Activated CD4-positive, alpha-beta T cell treated with anti-CD3 and anti-CD28 coated beads, Interleukin-2, amount 10 ng/mL, durations not matched to agents 7 days and 5 days (primary cell): ENCODE measurements around the gene WDR31. TPM values are rescaled to one million over a fixed set of nuclear protein-coding genes. Genes with fewer than 3 reads are reported as not detected.

ENCODE experiments used
- CTCF ChIA-PET: fragments of 350-600 bp; sonication (Branson Sonifier 250); formaldehyde crosslinking; loops from one replicate; lab custom pipeline; 2021; ENCODE audit warnings: antibody characterized with exemption; lab: Charles Lee
- POLR2A ChIA-PET: fragments of 350-600 bp; sonication (Branson Sonifier 250); formaldehyde crosslinking; loops from one replicate; lab custom pipeline; 2021; ENCODE audit warnings: antibody characterized with exemption; lab: Charles Lee
- DNase-seq: peaks from one replicate; pipeline ENCODE4 v3.0.0-alpha.2; 2020
- H3K27ac Mint-ChIP-seq: one replicate; pipeline ENCODE4 v1.8.0; 2021; ENCODE audit warnings: mild to moderate bottlenecking, moderate library complexity, mixed read lengths
- H3K27me3 Mint-ChIP-seq: one replicate; pipeline ENCODE4 v1.8.0; 2021; ENCODE audit warnings: mixed read lengths
- H3K36me3 Mint-ChIP-seq: one replicate; pipeline ENCODE4 v1.8.0; 2021; ENCODE audit warnings: low read depth, mixed read lengths
- H3K4me1 Mint-ChIP-seq: one replicate; pipeline ENCODE4 v1.8.0; 2021; ENCODE audit warnings: mixed read lengths
- H3K4me3 Mint-ChIP-seq: one replicate; pipeline ENCODE4 v1.8.0; 2021; ENCODE audit warnings: mild to moderate bottlenecking, moderate library complexity, mixed read lengths
- H3K9me3 Mint-ChIP-seq: one replicate; pipeline ENCODE4 v1.8.0; 2021; ENCODE audit warnings: mixed read lengths
- total RNA-seq, 2 experiments: library from RNA; stranded (reverse); gene quantifications; one replicate each; pipeline ENCODE4 v1.2.3, GENCODE V29; 2021

Gene WDR31
- total RNA-seq, 2 experiments from 2014 or later, result 0.55 to 0.87 TPM

GRCh38 chr9:113317777-113318176 lies 22.3 kb downstream of the WDR31 start:
- Mint-ChIP-seq H3K4me3 (no peak overlapping the region), H3K27ac (no peak overlapping the region), H3K9me3 (no peaks in the 10 kb centered on the region), H3K4me1 (no peaks in the 10 kb centered on the region), H3K27me3 (no peaks in the 10 kb centered on the region), H3K36me3 (no peaks in the 10 kb centered on the region)
- DNase-seq, result no peak
- CTCF ChIA-PET, result interaction anchor here (0.7 to 1.5 kb wide), 4 partner anchors 14 to 84 kb away, joined by 3 to 4 read pairs (median 3); partner anchors contain the start of genes ALAD and WDR31
- POLR2A ChIA-PET, result no interaction called here

GRCh38 chr9:113316030-113316429 lies 24.0 kb downstream of the WDR31 start:
- CTCF ChIA-PET, result interaction anchor here (0.6 kb wide), 1 partner anchor 19 kb away, joined by 3 read pairs; no protein-coding TSS in a partner anchor

GRCh38 chr9:113315231-113315630 lies 24.8 kb downstream of the WDR31 start:
- ChIA-PET POLR2A (no interaction called here), CTCF (interaction anchor here (1.2 to 1.5 kb wide), 2 partner anchors 14 to 19 kb away, joined by 3 to 5 read pairs; no protein-coding TSS in a partner anchor)

More at GRCh38 chr9:113316030-113316429, 24.0 kb downstream of the WDR31 start:
- H3K9me3 Mint-ChIP-seq, result no peaks in the 10 kb centered on the region
- no peaks in the 10 kb centered on the region for H3K4me1 Mint-ChIP-seq
- H3K27me3 Mint-ChIP-seq, result no peaks in the 10 kb centered on the region
- no peak for DNase-seq
- no peak overlapping the region for H3K4me3 Mint-ChIP-seq
- no peaks in the 10 kb centered on the region for H3K36me3 Mint-ChIP-seq
- POLR2A ChIA-PET, result no interaction called here
- no peak overlapping the region for H3K27ac Mint-ChIP-seq

GRCh38 chr9:113313261-113313660 lies 26.8 kb downstream of the WDR31 start:
- no peak overlapping the region for H3K4me3 Mint-ChIP-seq
- H3K27me3 Mint-ChIP-seq, result no peaks in the 10 kb centered on the region
- no peaks in the 10 kb centered on the region for H3K4me1 Mint-ChIP-seq
- no peaks in the 10 kb centered on the region for H3K36me3 Mint-ChIP-seq
- no peaks in the 10 kb centered on the region for H3K9me3 Mint-ChIP-seq
- no peak for DNase-seq
- ChIA-PET CTCF (interaction anchor here (1.2 kb wide), 1 partner anchor 344 kb away, joined by 4 read pairs; no protein-coding TSS in a partner anchor), POLR2A (interaction anchor here (0.6 kb wide), 1 partner anchor 100 kb away, joined by 3 read pairs; no protein-coding TSS in a partner anchor)
- no peak overlapping the region for H3K27ac Mint-ChIP-seq

More at GRCh38 chr9:113315231-113315630, 24.8 kb downstream of the WDR31 start:
- no peak for DNase-seq
- H3K9me3 Mint-ChIP-seq, result no peaks in the 10 kb centered on the region
- no peaks in the 10 kb centered on the region for H3K4me1 Mint-ChIP-seq
- H3K4me3 Mint-ChIP-seq, result no peak overlapping the region
- no peak overlapping the region for H3K27ac Mint-ChIP-seq
- H3K36me3 Mint-ChIP-seq, result no peaks in the 10 kb centered on the region
- no peaks in the 10 kb centered on the region for H3K27me3 Mint-ChIP-seq

- Mint-ChIP-seq H3K9me3 (no peaks in the 10 kb centered on the region), H3K36me3 (no peaks in the 10 kb centered on the region), H3K4me3 (no peak overlapping the region), H3K27me3 (no peaks in the 10 kb centered on the region), H3K4me1 (no peaks in the 10 kb centered on the region), H3K27ac (no peak overlapping the region)
- ChIA-PET POLR2A (no interaction called here), CTCF (interaction anchor here (0.5 to 1.5 kb wide), 2 partner anchors 16 to 1453 kb away, joined by 3 read pairs; no protein-coding TSS in a partner anchor)
- no peak for DNase-seq
Observed at GRCh38 chr9:113311961-113312360, 28.1 kb downstream of the WDR31 start.

GRCh38 chr9:113310538-113310937 lies 29.5 kb downstream of the WDR31 start:
- Mint-ChIP-seq H3K27ac (no peak overlapping the region), H3K27me3 (no peaks in the 10 kb centered on the region), H3K4me3 (no peak overlapping the region), H3K36me3 (no peaks in the 10 kb centered on the region), H3K4me1 (no peaks in the 10 kb centered on the region), H3K9me3 (no peaks in the 10 kb centered on the region)
- no peak for DNase-seq
- ChIA-PET CTCF (interaction anchor here (1.0 to 1.5 kb wide), 2 partner anchors 17 to 90 kb away, joined by 3 to 5 read pairs; partner anchors contain the start of gene ALAD), POLR2A (no interaction called here)

GRCh38 chr9:113309204-113309813 lies 30.8 kb downstream of the WDR31 start:
- Mint-ChIP-seq H3K27me3 (no peaks in the 10 kb centered on the region), H3K4me1 (no peaks in the 10 kb centered on the region), H3K4me3 (no peak overlapping the region), H3K36me3 (no peaks in the 10 kb centered on the region), H3K27ac (no peak overlapping the region), H3K9me3 (no peaks in the 10 kb centered on the region)
- ChIA-PET POLR2A (no interaction called here), CTCF (interaction anchor here (0.6 to 1.5 kb wide), 3 partner anchors 18 to 92 kb away, joined by 3 to 5 read pairs (median 4); partner anchors contain the start of gene ALAD)
- DNase-seq, result peak; percentile 50

GRCh38 chr9:113307396-113307975 lies 32.6 kb downstream of the WDR31 start:
- Mint-ChIP-seq H3K27ac (no peak overlapping the region), H3K4me1 (no peaks in the 10 kb centered on the region), H3K4me3 (no peak overlapping the region), H3K36me3 (no peaks in the 10 kb centered on the region), H3K9me3 (no peaks in the 10 kb centered on the region), H3K27me3 (no peaks in the 10 kb centered on the region)
- DNase-seq, result no peak
- ChIA-PET POLR2A (no interaction called here), CTCF (interaction anchor here (1.0 kb wide), 1 partner anchor 98 kb away, joined by 3 read pairs; no protein-coding TSS in a partner anchor)

GRCh38 chr9:113306566-113306965 lies 33.5 kb downstream of the WDR31 start:
- H3K4me1 Mint-ChIP-seq, result no peaks in the 10 kb centered on the region
- peaks cover 4% of the 10 kb centered on the region for H3K27me3 Mint-ChIP-seq
- H3K9me3 Mint-ChIP-seq, result no peaks in the 10 kb centered on the region
- H3K4me3 Mint-ChIP-seq, result no peak overlapping the region
- H3K36me3 Mint-ChIP-seq, result no peaks in the 10 kb centered on the region
- no peak overlapping the region for H3K27ac Mint-ChIP-seq
- ChIA-PET POLR2A (no interaction called here), CTCF (no interaction called here)
- no peak for DNase-seq

- Mint-ChIP-seq H3K27ac (no peak within 1 kb of the TSS), H3K36me3 (no peaks in the 10 kb centered on the region), H3K27me3 (peaks cover 19% of the 10 kb centered on the region), H3K4me1 (peaks cover 2% of the 10 kb centered on the region), H3K4me3 (no peak within 1 kb of the TSS), H3K9me3 (no peaks in the 10 kb centered on the region)
- POLR2A ChIA-PET, result no interaction called here
- CTCF ChIA-PET, result interaction anchor here (1.0 kb wide), 1 partner anchor 98 kb away, joined by 3 read pairs; the partner anchor contains the start of gene ALAD
- DNase-seq, result no peak
Observed at GRCh38 chr9:113302792-113303418, 37.2 kb downstream of the WDR31 start, which contains the start of gene RNF183. TSS of gene RNF183 (minus strand) at chr9:113303376. CDS start at chr9:113298184, 5,192 bp downstream.

GRCh38 chr9:113301548-113301947 lies 38.5 kb downstream of the WDR31 start:
- H3K4me1 Mint-ChIP-seq, result peaks cover 2% of the 10 kb centered on the region
- H3K27ac Mint-ChIP-seq, result no peak overlapping the region
- ChIA-PET POLR2A (no interaction called here), CTCF (interaction anchor here (0.8 to 1.2 kb wide), 2 partner anchors 14 to 16 kb away, joined by 3 to 5 read pairs; no protein-coding TSS in a partner anchor)
- H3K4me3 Mint-ChIP-seq, result no peak overlapping the region
- no peaks in the 10 kb centered on the region for H3K36me3 Mint-ChIP-seq
- DNase-seq, result no peak
- no peaks in the 10 kb centered on the region for H3K9me3 Mint-ChIP-seq
- peaks cover 19% of the 10 kb centered on the region for H3K27me3 Mint-ChIP-seq

GRCh38 chr9:113299800-113300292 lies 40.2 kb downstream of the WDR31 start:
- ChIA-PET POLR2A (no interaction called here), CTCF (interaction anchor here (0.8 kb wide), 1 partner anchor 9 kb away, joined by 3 read pairs; no protein-coding TSS in a partner anchor)
- H3K27me3 Mint-ChIP-seq, result peaks cover 19% of the 10 kb centered on the region
- no peaks in the 10 kb centered on the region for H3K36me3 Mint-ChIP-seq
- DNase-seq, result no peak
- no peaks in the 10 kb centered on the region for H3K9me3 Mint-ChIP-seq
- H3K27ac Mint-ChIP-seq, result no peak overlapping the region
- H3K4me3 Mint-ChIP-seq, result no peak overlapping the region
- H3K4me1 Mint-ChIP-seq, result peaks cover 2% of the 10 kb centered on the region
